Left lung (tissue), 10 donors: ENCODE data around the gene TRMT44. TPM values are rescaled to one million over a fixed set of nuclear protein-coding genes. Genes with fewer than 3 reads are reported as not detected.
"Not testable (repeated sequence)": the region's sequence is repeated elsewhere in the genome, so short reads cannot be mapped to it uniquely, and the experiment has no call there.

Experiments
- ATAC-seq: fragments of 200-7000 bp; cut with Tn5 transposase; one replicate; pipeline ENCODE4 v1.9.1; 2020; ENCODE audit warnings: moderate library complexity
- DNase-seq, 4 donors: peaks; one replicate each; pipeline ENCODE4 v3.0.0-alpha.2; 2013 to 2020
- H3K27ac ChIP-seq, 2 donors: fragments of 200-600 bp; sonication (generic) in 1 of 2; one replicate each; pipeline versions ENCODE4 v1.5.0 to v1.8.0; 2020 to 2021
- H3K27me3 ChIP-seq, 2 donors: fragments of 200-600 bp; sonication (generic) in 1 of 2; one replicate each; pipeline versions ENCODE4 v1.5.0 to v1.8.0; 2020 to 2021
- H3K36me3 ChIP-seq, 2 donors: fragments of 200-600 bp; sonication (generic) in 1 of 2; one replicate each; pipeline versions ENCODE4 v1.5.0 to v1.8.0; 2020 to 2021
- H3K4me1 ChIP-seq, 2 donors: fragments of 200-600 bp; one replicate each; pipeline ENCODE4 v1.8.0; 2021
- H3K4me3 ChIP-seq, 2 donors: fragments of 200-600 bp; sonication (generic) in 1 of 2; one replicate each; pipeline versions ENCODE4 v1.5.0 to v1.8.0; 2020 to 2021; ENCODE audit warnings: mild to moderate bottlenecking in 1 of 2
- H3K9me3 ChIP-seq, 2 donors: fragments of 200-600 bp; sonication (generic) in 1 of 2; one replicate each; pipeline versions ENCODE4 v1.5.0 to v1.8.0; 2020 to 2021
- intact Hi-C, 2 donors: fragments of 100-400 bp; cut with DNase I; formaldehyde crosslinking; loops; one replicate each; pipeline versions ENCODE4 v1.11.2 to v1.14.2; 2022
- polyA plus RNA-seq, 6 donors: library from polyadenylated mRNA; unstranded; fragments of 120-200 nt; gene quantifications; one replicate each; pipeline ENCODE4 v1.2.1, GENCODE V29; 2013; ENCODE audit not compliant: insufficient read length in 6 of 6
- total RNA-seq, 2 donors: library from RNA; stranded (reverse); fragmentation: NEBNext Ultra II Directional; extraction: Animal tissue kit (Norgen Biotek cat#: 25700); gene quantifications; one replicate each; pipeline ENCODE4 v1.2.1, GENCODE V29; 2021
- TF ChIP-seq, protein P1 (sequence below), 2 donors: fragments of 200-600 bp; sonication (generic) in 1 of 2; IDR thresholded peaks; one replicate each; pipeline versions ENCODE4 v1.5.0 to v1.8.0; 2021; ENCODE audit warnings: antibody characterized with exemption in 2 of 2
- donor health status: DM: no; HTN: yes; CAD: no.
- donor health status: DM: no; HTN: no; CAD: no.

Gene TRMT44
- total and polyA plus RNA-seq, 8 donors = 15.0 to 20.6 (median 19.1) TPM

DNA sequence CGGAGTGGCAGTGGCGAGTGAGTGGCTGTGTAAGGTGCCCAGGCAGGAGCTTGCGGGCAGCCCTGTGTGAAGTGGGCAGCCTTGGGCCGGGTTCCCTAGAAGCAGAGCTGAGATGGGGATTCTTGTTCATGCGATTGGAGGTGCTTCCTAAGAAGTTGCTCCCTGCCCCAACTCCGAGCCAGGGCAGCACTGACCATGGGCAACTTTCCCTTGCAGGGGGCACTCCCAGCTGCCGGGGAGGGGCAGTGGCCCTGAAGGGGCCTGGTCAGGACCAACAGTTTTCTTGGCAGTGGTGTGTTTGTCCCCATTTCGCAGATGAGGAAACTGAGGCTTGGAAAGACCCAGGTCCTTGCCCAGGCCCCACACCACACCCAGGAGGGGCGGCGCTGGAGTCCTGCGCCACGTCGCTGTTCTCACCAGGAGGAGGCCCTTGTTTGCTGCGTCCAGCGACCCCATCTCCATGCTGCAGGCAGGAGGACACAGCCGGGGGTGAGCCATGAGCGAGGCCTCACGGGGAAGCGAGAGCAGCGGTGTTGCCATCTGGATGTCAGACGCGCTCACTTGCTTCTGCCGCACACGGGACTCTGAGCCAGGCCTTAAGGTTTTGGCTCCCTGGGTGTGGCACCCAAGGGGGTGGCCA, 68.9 kb downstream of the TRMT44 start:
- peaks cover 0 to under 1% of the 10 kb centered on the region in 2 donors for H3K4me1 ChIP-seq
- ATAC-seq (no peak), DNase-seq (peak in 1 of 4 donors; percentile 64)
- TF ChIP-seq, protein P1, sequence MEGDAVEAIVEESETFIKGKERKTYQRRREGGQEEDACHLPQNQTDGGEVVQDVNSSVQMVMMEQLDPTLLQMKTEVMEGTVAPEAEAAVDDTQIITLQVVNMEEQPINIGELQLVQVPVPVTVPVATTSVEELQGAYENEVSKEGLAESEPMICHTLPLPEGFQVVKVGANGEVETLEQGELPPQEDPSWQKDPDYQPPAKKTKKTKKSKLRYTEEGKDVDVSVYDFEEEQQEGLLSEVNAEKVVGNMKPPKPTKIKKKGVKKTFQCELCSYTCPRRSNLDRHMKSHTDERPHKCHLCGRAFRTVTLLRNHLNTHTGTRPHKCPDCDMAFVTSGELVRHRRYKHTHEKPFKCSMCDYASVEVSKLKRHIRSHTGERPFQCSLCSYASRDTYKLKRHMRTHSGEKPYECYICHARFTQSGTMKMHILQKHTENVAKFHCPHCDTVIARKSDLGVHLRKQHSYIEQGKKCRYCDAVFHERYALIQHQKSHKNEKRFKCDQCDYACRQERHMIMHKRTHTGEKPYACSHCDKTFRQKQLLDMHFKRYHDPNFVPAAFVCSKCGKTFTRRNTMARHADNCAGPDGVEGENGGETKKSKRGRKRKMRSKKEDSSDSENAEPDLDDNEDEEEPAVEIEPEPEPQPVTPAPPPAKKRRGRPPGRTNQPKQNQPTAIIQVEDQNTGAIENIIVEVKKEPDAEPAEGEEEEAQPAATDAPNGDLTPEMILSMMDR (IDR thresholded peaks at IDR 0.05) = no peak
- H3K4me3 ChIP-seq = no peak overlapping the region
- H3K27me3 ChIP-seq = no peaks in the 10 kb centered on the region
- no peak overlapping the region for H3K27ac ChIP-seq
- no peaks in the 10 kb centered on the region for H3K9me3 ChIP-seq
- H3K36me3 ChIP-seq = no peaks in the 10 kb centered on the region
- intact Hi-C loops = no loop called here

DNA sequence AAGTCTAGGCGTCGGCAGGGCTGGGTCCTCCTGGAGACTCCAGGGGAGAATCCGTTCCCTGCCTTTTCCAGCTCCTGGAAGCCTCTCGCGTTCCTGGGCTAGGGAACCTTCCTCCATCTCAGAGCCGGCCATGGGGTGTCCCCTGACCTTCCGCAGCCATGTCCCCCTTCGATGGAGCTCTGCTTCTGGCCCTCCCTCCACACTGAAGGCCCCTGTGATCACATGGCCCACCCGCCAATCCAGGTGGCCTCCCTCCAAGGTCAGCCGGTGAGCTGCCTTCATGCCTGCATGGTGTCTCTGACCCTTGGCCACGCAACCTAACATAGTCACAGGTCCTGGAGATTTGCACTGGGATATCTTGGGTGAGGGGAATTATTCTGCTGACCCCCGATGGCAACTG, 69.6 kb downstream of the TRMT44 start:
- H3K4me1 ChIP-seq = no peaks in the 10 kb centered on the region
- DNase-seq (peak in 1 of 4 donors; percentile 24), ATAC-seq (no peak)
- H3K27me3 ChIP-seq = no peaks in the 10 kb centered on the region
- H3K9me3 ChIP-seq = no peaks in the 10 kb centered on the region
- H3K4me3 ChIP-seq = no peak overlapping the region
- intact Hi-C loops = no loop called here
- H3K27ac ChIP-seq = no peak overlapping the region
- TF ChIP-seq, protein P1 (IDR thresholded peaks at IDR 0.05) = no peak
- H3K36me3 ChIP-seq = no peaks in the 10 kb centered on the region

GRCh38 chr4:8510611-8511285, 70.2 kb downstream of the TRMT44 start:
- Histone ChIP-seq H3K4me3 (no peak overlapping the region), H3K27ac (no peak overlapping the region), H3K4me1 (no peaks in the 10 kb centered on the region), H3K27me3 (no peaks in the 10 kb centered on the region), H3K9me3 (no peaks in the 10 kb centered on the region), H3K36me3 (no peaks in the 10 kb centered on the region)
- TF ChIP-seq, protein P1 (IDR thresholded peaks at IDR 0.05) = no peak
- DNase-seq (peak in 1 of 4 donors; percentile 57), ATAC-seq (no peak)
- intact Hi-C loops = no loop called here

- no peak for DNase-seq
- H3K27ac ChIP-seq = no peak overlapping the region
- ATAC-seq = no peak
- no peaks in the 10 kb centered on the region for H3K4me1 ChIP-seq
- intact Hi-C loops = no loop called here
- TF ChIP-seq, protein P1 (IDR thresholded peaks at IDR 0.05) = no peak
- H3K9me3 ChIP-seq = no peaks in the 10 kb centered on the region
- no peaks in the 10 kb centered on the region for H3K36me3 ChIP-seq
- H3K27me3 ChIP-seq = no peaks in the 10 kb centered on the region
- H3K4me3 ChIP-seq = no peak overlapping the region
Observed at GRCh38 chr4:8512510-8512909, 71.9 kb downstream of the TRMT44 start.

- H3K4me3 ChIP-seq, H3K9me3 ChIP-seq, H3K27ac ChIP-seq, H3K4me1 ChIP-seq, H3K27me3 ChIP-seq, DNase-seq, H3K36me3 ChIP-seq, intact Hi-C loops, ATAC-seq: not testable (repeated sequence)
Observed at GRCh38 chr4:8513080-8513479, 72.5 kb downstream of the TRMT44 start.
